Prostate gland (tissue), 2 donors: ENCODE data around the gene BFSP1.

ENCODE experiments used
- POLR2A ChIP-seq: fragments of 450-650 bp; IDR thresholded peaks from one replicate; pipeline ENCODE4 v1.6.1; 2016; ENCODE audit warnings: antibody characterized with exemption, mild to moderate bottlenecking
- POLR2AphosphoS5 ChIP-seq: sonication (generic); formaldehyde crosslinking; IDR thresholded peaks from one replicate; pipeline ENCODE4 v1.6.1; 2017; ENCODE audit warnings: antibody characterized with exemption
- TF ChIP-seq, protein P1 (sequence below), 4 experiments: fragments of 200-600 bp in 2 of 4; fragments of 450-650 bp in 2 of 4; sonication (generic) in 2 of 4; IDR thresholded peaks; 1 replicate in 3 of 4; 2 replicates in 1 of 4; pipeline ENCODE4 v1.5.1; 2016 to 2019; ENCODE audit warnings: antibody characterized with exemption in 4 of 4, mild to moderate bottlenecking in 2 of 4, moderate library complexity in 2 of 4

DNA sequence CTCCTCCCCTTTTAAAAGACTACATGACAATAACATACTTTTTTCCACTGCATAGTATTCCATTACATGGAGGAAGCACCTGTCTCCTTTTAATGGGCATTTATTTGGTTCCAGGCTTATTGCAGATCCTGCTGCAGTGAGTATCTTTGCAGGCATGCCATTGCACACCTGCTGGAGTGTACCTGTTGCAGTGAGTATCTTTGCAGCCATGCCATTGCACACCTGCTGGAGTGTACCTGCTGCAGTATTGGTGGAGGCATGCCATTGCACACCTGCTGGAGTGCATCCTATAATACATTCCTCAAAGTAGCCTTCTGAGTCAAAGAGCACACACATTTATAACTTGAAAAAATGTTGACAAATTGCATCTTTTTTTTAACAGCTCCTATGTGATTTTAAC, 1.6 kb downstream of the BFSP1 start:
- TF ChIP-seq, protein P1, sequence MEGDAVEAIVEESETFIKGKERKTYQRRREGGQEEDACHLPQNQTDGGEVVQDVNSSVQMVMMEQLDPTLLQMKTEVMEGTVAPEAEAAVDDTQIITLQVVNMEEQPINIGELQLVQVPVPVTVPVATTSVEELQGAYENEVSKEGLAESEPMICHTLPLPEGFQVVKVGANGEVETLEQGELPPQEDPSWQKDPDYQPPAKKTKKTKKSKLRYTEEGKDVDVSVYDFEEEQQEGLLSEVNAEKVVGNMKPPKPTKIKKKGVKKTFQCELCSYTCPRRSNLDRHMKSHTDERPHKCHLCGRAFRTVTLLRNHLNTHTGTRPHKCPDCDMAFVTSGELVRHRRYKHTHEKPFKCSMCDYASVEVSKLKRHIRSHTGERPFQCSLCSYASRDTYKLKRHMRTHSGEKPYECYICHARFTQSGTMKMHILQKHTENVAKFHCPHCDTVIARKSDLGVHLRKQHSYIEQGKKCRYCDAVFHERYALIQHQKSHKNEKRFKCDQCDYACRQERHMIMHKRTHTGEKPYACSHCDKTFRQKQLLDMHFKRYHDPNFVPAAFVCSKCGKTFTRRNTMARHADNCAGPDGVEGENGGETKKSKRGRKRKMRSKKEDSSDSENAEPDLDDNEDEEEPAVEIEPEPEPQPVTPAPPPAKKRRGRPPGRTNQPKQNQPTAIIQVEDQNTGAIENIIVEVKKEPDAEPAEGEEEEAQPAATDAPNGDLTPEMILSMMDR (IDR thresholded peaks at IDR 0.05), result no peak
- TF ChIP-seq POLR2AphosphoS5 (no peak), POLR2A (no peak)
